T-helper 22 cell (primary cell): ENCODE results near the gene FEZF1.

Source experiments
- DNase-seq: peaks from one replicate; pipeline ENCODE4 v3.0.0-alpha.2; 2020; ENCODE audit warnings: low read depth

The FEZF1 gene

GRCh38 chr7:122304319-122304975, at the start of gene FEZF1:
Gene FEZF1 (minus strand): TSS chr7:122304750. CDS start chr7:122304437, 313 bp downstream.
- no peak for DNase-seq

- DNase-seq: no peak
These were observed 47.9 kb upstream of the FEZF1 start for GRCh38 chr7:122352454-122352853.

- DNase-seq: no peak
These were observed 46.2 kb upstream of the FEZF1 start for GRCh38 chr7:122350701-122351100.

GRCh38 chr7:122344303-122344620, 39.7 kb upstream of the FEZF1 start:
- DNase-seq: no peak

GRCh38 chr7:122343601-122344302, 39.2 kb upstream of the FEZF1 start:
- no peak for DNase-seq

GRCh38 chr7:122340427-122340826, 35.9 kb upstream of the FEZF1 start:
- no peak for DNase-seq

GRCh38 chr7:122339145-122339904, 34.8 kb upstream of the FEZF1 start:
- no peak for DNase-seq

- no peak for DNase-seq
These were observed 32.5 kb upstream of the FEZF1 start for GRCh38 chr7:122337011-122337410.

- no peak for DNase-seq
These were observed 24.7 kb upstream of the FEZF1 start for GRCh38 chr7:122329145-122329802.

GRCh38 chr7:122327969-122328368, 23.4 kb upstream of the FEZF1 start:
- DNase-seq: no peak

- DNase-seq: no peak
These were observed 12.2 kb upstream of the FEZF1 start for GRCh38 chr7:122316467-122317388.

GRCh38 chr7:122315507-122316466, 11.2 kb upstream of the FEZF1 start:
- no peak for DNase-seq

- no peak for DNase-seq
These were observed 9.7 kb upstream of the FEZF1 start for GRCh38 chr7:122314284-122314683.

GRCh38 chr7:122312789-122313188, 8.2 kb upstream of the FEZF1 start:
- DNase-seq: no peak

- DNase-seq: no peak
These were observed 7.3 kb upstream of the FEZF1 start for GRCh38 chr7:122311734-122312450.

GRCh38 chr7:122311050-122311700, 6.6 kb upstream of the FEZF1 start:
- no peak for DNase-seq

- DNase-seq: no peak
These were observed 5.8 kb upstream of the FEZF1 start for GRCh38 chr7:122310119-122311021.

- DNase-seq: no peak
These were observed 4.9 kb upstream of the FEZF1 start for GRCh38 chr7:122309421-122309820.
